Suprapubic skin (tissue), 4 donors: ENCODE results near the gene SMAD5.

Experiments used
- EP300 ChIP-seq: sonication (generic); formaldehyde crosslinking; IDR thresholded peaks from one replicate; pipeline ENCODE4 v1.6.1; 2017; ENCODE audit warnings: antibody characterized with exemption
- POLR2A ChIP-seq, 2 donors: fragments of 450-650 bp; IDR thresholded peaks; one replicate each; pipeline ENCODE4 v1.6.1; 2017; ENCODE audit warnings: antibody characterized with exemption in 2 of 2, mild to moderate bottlenecking in 2 of 2, moderate library complexity in 2 of 2
- POLR2AphosphoS5 ChIP-seq, 3 donors: sonication (generic); formaldehyde crosslinking; IDR thresholded peaks; one replicate each; pipeline ENCODE4 v1.6.1; 2017; ENCODE audit warnings: antibody characterized with exemption in 3 of 3
- TF ChIP-seq, protein P1 (sequence below), 2 donors: fragments of 200-600 bp in 1 of 2; fragments of 450-650 bp in 1 of 2; sonication (generic) in 1 of 2; IDR thresholded peaks; one replicate each; pipeline ENCODE4 v1.5.1; 2016 to 2019; ENCODE audit warnings: antibody characterized with exemption in 2 of 2, mild to moderate bottlenecking in 1 of 2, moderate library complexity in 1 of 2

GRCh38 chr5:136134653-136135052 lies 2.0 kb downstream of the SMAD5 start:
- TF ChIP-seq, protein P1, sequence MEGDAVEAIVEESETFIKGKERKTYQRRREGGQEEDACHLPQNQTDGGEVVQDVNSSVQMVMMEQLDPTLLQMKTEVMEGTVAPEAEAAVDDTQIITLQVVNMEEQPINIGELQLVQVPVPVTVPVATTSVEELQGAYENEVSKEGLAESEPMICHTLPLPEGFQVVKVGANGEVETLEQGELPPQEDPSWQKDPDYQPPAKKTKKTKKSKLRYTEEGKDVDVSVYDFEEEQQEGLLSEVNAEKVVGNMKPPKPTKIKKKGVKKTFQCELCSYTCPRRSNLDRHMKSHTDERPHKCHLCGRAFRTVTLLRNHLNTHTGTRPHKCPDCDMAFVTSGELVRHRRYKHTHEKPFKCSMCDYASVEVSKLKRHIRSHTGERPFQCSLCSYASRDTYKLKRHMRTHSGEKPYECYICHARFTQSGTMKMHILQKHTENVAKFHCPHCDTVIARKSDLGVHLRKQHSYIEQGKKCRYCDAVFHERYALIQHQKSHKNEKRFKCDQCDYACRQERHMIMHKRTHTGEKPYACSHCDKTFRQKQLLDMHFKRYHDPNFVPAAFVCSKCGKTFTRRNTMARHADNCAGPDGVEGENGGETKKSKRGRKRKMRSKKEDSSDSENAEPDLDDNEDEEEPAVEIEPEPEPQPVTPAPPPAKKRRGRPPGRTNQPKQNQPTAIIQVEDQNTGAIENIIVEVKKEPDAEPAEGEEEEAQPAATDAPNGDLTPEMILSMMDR (IDR thresholded peaks at IDR 0.05) = no peak
- TF ChIP-seq POLR2A (IDR thresholded peaks at IDR 0.05) (no peak), EP300 (no peak), POLR2AphosphoS5 (IDR thresholded peaks at IDR 0.05) (no peak)
